Measurements from ENCODE around the gene ST6GAL2.

Gene ST6GAL2

DNA sequence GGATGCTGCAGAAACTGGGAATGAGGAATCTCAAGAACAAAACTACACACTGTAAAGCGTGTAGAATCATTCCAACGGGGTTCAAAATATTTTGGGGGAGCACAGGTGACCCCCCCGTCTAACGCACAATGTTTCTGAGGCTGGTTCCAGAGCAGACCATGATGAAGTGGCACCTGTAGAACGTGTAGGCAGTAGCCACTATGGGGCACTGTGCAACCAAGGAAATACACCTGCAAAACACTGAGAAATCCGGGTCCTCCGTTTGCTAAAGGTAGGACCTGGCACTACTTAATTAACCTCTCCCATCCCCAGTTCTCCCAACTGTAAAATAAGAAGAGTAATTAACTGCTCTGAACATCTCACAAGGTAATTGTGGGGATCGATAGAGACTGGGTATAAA is 22.6 kb downstream of the ST6GAL2 start:
- no peak for DNase-seq

DNA sequence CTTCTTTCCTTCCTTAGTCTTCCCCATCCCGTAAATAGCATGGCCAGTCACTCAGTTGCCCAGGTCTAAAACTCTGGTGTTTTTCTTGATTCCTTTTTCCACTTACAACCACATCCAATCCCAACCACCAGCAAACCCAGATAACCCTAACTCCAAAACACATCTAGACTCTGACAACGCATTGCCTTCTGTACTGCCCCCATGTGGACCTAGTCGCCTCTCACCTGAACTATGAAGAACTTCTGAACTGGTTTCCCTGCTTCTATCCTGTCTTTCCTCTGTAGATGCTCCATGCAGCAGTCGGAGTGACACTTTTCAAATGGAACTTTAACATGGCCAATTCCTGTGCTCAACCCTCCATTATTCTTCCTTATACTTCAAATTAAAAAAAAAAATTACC is 26.5 kb downstream of the ST6GAL2 start:
- DNase-seq = no peak

DNA sequence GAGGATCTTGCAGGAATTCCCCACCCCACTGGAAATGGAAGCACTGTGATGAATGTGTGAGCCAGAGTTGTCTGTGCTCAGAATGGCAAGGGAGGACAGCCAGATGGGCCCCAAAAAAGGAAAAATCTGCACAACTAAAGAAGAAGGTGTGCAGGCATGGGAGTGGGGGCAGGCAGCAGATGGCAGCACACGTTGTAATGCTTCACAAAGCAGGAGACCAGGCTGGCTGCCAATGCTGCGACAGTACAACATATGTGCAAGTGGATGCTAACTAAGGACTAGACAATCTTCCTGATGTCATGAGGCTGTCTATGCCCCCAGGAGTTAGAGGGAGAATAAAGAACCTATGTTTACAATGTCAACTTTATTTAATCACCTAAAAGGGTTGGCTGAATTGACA is 27.2 kb downstream of the ST6GAL2 start:
- DNase-seq = no peak

DNA sequence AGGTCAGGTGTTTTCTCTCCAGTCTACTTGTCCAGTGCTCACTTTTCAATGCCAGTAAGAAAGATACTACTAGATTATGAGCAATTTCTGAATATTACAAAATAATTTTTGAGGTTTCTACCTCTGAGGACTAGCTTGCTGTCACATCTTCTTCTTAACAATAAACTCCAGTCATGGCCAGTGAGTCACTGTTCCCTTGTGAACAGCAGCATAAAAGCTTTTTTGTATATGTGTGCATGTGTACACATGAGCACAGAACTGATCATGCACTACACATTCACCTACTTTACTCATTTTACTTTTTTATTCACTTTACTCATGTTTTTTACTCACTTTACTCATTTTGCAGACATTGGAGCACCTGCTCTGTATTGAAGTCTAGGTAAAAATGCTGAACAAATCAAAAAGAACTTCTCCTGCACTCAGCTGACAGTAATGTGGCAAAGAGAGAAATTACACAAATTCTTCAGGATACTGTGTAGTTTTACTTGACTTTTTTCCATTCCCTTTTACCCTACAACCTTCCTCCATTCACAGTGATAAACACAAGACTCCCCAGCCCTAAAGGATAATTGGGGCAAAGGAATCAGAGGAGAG is 28.0 kb downstream of the ST6GAL2 start:
- DNase-seq = no peak

DNA sequence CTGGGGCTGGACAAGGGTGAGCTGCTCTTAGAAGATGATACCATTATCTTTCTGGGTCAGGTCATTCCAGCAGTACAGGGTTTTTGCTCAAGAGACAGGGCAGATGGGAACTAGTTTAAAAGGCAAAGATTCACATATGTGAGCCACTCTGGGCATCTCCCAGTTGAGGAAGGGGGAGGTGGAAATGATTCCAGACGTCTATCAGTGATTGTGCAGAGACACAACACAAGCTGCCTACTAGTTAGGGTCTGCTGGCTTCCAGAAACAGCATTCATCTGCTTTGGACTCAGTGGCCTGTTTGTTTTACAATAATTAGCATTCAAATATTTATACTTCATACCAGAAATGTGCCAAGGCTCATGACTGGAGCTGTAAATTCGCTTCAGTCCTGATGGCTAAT is 32.3 kb downstream of the ST6GAL2 start:
- DNase-seq = no peak

DNA sequence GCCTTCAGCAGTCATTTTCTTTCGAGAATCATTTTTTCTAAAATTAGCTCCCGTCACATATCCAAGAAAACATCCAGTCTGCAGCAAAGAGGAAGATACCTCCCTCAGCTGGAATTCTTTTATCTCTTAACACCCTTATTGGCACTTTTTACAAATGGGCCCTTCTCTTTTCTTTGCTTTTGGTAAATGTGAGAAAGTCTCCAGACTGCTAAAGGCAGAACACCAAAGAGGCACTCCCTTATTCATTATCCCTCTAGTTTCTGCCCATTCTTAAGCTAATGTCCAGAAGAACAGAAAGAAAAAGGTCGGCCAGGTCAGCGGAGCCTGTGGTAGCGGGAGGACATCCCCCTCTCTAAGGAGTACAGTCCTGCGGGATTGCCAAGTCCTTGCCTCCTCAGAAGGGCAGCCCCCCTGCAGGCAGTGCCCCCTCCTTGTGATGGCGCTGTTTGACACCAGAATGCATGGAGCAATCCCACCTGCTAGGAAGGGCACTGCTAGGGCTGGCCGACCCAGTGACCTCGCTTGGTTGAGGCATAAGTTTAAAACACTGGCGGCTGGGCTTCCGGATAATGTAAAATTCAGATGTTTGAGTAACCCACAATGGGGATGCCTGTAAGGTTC is 34.0 kb downstream of the ST6GAL2 start:
- DNase-seq = no peak

DNA sequence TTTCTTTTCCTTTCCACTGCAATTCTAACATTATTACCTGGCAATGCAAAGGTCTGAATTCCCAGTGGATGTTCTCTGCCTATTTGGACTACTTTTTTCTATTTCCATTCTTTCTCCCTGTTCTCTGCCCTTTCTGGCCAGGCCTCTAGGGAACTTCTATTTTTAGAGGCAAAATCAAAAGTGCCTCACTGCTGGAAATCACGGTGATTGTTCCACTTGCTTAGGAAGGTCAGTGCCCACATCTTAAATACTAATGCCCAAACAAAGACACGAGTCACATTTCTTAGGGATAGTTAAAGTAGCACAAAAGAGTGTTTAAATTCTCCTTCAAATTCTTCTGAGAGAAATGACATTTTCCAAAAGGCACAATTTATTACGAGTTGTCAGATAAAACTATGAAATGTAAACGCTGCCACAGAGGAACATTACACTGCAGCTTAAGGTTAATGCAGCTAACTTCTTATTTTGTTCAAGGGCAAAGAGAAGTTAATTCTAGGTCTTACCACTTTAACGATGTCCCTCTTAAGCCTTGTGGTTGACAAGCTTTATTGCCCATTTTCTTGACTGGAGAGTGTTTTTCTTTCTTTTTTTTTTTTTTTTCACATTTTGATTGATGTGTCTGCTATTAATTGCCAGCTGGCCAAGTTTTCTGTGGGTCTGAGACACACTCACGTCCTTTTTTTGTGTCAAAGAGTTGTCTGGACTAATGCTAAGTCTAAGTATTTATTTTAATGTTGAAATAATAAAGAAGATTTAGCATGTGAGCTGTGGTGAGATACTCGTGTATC is 34.7 kb downstream of the ST6GAL2 start:
- DNase-seq = no peak

DNA sequence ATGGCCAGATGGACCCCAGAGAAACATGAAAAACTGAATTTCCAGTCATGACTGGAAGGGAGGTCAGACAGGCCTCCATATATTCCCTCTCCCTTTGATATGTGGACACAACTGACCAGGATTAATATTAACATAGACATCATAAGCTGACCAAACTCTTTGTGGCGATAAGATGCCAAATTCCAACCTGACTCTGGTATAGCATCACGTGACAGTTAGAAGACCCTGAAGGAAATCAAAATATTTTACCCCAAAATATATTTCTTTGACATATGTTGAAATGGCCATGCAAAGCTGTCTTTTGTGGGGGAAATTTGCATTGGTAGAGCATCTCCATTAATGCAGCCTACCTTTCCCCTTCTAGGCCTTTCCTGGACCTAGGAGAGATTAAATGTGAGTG is 36.7 kb downstream of the ST6GAL2 start:
- no peak for DNase-seq

DNA sequence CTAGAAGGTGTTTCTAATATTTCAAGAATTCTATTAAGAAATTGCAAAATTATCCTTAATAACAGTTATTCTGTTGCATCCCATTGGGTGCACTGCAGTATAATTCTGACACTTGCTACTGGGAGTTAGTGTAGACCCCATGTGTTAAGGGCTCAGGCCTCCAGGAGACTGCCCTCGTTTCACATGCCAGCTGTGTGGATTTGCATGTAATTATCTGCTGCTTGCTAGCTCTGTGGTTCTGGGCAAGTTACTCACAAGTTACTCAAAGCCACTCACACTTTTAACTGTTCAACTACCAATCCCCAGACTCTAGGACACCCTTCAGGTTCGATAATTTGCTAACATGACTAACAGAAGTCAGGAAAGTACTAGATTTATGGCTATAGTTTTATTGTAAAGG is 38.6 kb downstream of the ST6GAL2 start:
- DNase-seq = no peak

DNA sequence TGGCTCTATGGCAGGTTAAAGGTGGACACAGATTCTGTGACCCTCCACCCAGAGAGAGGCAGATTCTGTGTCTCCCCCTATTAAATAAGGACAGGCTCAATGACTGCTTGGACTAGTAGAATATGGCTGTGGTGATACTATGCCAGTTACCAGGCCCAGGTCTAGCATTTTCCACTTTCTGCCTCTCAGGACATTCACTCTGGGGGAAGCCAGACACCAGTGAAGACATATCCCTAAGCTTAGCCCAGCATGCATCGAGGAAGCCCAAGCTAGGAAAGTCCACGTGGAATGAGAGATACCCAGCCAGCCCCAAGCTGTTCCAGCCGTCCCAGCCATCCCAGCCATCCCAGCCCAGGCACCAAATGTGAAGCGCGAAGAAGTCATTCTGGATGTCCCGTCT is 40.3 kb downstream of the ST6GAL2 start:
- no peak for DNase-seq

DNA sequence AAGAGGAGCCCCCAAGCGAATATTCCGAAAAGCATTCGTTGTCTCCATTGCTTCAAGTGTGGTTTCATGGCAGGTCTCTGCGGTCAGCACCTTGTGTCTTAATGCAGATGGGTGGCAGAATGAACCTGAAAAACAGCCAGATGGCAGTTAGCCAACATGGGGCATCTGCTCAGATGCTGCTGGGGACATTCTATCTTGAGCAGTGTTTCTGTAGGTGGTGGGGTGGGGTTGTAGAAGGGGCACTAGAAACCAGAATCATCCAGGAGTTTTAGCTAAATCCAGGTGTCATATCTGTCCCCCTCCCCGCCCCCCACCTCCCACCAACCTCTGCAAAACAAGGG is 42.1 kb downstream of the ST6GAL2 start:
- DNase-seq = no peak

DNA sequence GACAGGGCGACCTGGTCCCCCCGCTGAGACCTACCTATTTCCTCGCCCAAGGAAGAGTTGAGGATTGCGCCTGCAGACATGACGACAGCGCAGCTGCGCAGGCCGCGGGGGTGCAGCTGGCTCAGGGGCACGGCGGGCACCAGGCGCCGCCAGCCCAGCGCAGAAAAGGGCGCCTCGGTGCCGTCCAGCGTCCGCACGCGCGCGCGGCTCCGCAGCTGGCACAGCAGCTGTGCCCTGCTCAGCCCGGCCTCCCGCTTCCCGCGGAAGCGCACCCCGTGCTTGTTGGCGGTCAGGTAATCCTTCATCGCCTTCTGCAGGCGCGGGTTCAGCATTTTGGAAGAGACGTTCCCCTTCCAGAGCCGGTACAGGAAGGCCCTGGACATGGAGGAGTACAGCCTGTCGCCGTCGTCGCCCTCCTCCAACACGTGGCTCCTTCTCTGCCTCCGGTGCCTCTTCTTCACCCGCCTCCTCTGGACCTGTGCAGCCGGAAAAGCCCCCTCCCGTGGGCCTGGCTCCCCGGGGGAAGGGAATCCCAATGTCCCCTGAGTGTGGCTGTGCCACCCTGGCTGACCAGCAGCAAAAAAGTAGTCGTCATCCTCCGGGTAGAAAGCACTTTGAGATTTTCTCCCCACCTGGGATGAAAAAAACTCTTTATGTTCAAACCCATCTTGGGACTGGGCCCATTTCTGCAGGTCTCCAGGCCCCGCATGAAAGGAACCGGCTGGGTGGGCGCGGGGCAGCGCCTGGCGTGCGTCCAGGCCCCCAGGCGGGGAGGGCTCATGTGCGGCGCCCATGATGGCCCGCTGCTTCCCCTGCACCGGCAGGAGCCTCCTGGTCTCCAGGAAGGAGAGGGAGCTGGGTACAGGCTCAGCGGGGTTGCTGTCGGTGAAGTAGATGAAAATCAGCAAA is 42.7 kb downstream of the ST6GAL2 start:
- no peak for DNase-seq

DNA sequence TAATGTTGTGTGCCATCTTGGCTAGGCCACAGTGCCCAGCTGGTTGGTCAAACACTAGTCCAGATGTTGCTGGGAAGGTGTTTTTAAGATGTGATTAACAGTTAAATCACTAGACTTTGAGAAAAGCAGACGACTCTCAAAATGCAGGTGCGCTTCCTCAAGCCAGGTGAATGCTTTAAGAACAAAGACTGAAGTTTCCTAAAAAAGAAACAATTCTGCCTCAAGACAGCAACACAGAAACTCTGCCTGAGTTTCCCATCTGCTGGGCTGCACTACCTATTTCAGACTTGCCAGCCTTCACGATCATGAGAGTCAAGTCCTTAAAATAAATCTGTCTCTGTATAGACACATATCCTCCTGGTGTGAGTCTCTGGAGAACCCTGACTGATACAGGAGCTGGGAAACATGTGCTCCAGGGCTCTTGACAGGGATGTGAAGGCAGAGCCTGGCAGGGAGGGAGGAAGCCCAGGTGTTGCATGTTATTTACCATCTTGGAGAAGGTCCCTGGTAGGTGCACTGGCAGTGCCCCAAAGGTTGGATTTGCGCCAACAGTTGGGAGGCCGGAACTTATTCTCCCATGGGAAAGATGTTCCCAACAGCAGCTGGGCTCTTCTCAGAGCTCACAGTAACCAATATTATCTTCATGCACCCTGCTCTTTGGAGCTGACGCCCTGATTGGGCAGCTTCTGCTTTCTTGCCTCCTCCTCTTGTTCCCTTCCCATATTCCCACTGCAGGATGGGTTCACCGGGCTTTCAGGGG is 43.9 kb downstream of the ST6GAL2 start:
- no peak for DNase-seq

DNA sequence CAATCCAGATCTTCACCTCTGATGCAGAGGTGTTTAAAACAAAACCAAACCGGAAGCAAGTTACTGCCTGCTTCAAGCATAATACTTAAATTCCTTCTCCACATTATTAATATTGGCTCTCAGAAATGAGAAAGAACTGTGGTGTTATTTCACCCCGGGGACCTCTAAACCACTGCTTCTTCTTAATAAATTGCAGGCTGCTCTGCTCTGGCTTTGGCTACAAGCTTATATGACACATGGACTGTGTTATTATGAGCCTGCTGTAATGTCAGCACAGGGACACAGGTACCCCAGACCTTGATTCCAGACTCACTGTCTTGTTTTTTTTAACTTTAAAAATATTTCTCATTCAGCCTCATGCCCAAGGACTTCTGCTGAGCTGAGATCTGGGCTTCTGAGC is 45.1 kb downstream of the ST6GAL2 start:
- DNase-seq = no peak

DNA sequence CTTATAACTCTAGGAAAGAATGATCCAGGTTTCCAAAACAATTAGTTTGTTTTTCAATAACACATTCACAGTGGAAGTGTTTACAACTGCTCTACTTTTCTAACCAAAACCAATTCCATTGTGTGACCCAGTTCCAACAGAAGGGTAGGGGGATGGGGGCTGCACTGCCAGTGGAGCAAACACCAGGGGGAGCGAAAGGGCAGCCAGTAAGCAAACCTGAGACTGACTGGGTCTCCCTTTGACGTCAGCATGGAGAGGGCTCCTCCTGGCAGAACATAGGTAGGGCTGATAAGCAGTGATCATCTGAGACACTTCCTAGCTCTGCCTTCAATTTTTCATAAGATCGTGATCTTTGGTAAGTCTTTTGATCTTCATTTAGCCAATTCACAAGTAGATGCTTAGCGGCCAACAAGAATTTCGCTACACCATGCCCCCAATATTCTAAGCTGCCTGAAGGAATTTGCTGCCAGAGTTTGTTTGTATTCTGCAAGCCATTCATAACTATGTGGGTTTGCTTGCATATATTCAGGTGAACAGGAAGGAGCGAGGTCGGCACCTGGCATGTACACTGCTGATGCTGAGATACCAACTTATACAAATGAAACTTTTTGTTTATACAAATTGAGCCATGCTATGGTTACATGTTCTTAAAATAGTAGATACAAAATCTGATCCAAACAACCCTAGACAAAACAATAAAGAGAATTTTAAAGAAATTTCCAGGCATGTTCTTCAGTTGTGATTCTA is 45.9 kb downstream of the ST6GAL2 start:
- DNase-seq = no peak

DNA sequence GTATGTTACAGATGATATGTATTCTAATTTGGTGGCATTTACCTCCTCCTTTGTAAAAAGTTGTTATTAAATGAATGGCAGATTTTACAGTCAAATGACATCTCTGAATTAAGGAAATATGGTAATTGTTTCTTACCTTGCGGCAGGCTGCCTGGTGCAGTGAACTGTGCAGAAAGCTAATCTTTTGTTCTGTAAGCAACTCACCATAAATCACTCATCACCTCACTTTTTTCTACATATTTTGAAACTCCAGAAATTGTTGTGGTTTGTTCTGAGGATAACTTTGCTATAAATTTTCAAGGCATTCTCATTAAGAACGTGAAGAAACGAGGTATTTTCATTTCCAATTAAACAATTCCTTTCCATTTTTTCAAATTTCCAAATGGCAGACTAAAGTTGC is 52.7 kb downstream of the ST6GAL2 start:
- no peak for DNase-seq

DNA sequence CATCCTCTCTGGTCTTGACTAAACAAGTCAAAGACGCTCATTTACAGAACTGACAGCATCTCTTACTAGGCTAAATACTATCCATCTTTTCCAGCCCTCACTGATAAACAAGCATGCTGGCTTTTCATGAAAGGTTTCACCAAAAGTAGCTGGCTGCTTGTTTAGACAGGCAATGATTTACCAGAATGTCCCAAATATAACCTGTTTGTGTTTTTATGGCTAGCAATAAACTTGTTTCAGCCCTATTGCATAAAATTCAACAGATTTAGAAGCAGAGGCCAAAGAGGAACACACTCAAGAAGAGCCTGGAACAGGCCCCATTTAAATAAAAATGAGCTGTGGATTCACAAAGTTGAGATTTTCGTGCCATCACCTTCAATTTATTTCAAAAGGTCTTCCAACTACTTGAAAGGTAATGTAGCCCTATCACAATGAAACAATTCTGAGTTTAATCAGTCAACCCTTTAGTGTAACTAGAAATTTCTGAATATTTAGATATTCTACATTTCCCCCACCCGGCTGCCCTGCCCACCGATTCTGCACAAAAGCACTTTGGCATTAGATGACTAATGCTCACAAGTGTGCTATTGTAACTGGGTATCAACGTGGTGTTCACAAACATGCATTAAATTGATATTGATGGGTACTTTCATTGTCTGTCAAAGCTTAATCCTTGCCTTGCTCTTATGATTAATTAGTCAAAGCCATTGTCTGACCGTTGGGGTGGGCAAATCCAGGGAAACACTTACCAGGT is 54.0 kb downstream of the ST6GAL2 start:
- DNase-seq = no peak

DNA sequence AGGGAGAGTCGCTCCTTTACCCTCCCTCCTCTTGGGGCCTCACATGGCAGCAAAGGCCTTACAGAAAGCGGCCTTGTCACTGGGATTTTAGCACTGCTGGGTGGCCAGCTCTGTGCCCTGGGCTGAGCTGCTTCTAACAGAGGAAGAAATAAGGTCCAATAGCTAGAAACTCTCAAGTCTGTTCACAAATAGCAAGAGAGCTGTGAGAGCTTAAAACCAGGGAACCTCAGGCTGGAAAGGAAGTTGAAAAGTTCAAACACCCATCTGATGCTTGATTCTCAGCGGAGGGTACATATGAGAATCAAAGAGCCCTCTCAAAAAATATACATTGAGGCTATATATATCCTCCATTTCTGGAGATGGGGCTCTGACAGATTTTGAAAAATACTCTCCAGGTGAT is 54.7 kb downstream of the ST6GAL2 start:
- DNase-seq = no peak

DNA sequence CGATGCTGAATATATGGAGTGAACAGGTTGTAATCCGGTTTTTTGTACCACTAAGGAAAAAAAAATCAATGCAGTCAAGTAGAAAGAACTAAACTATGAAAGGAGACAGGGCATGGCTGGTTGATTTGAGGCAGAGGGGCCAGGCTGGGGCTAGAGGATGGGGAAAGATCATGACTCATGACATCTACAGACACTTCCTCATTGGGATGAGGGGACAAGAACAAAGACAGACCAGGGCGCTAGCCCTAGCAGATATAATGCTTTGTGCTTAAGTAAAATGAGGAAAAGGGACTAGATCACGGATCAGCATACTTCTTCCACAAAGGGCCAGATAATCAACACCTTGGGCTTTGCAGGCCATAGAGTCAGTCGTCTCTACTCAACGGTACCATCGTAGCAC is 55.8 kb downstream of the ST6GAL2 start:
- DNase-seq = no peak

DNA sequence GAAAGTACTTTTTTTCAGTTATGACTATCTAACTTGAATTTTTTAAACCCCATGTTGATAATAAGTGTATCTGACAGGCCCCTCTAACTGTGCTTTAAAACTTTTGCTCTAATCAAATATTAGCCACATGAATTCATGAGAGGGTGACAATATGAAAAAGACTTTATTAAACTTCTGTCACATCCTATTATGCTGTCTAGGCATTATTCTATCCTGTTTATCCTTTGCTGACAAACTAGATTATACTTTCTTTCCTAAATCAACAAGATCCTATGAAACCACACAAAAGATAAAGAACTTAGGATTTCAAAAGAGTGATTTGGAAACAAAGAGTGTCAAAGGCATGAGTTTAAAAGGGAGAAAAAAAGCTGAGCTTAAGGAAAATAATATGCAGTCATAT is 57.8 kb downstream of the ST6GAL2 start:
- no peak for DNase-seq

DNA sequence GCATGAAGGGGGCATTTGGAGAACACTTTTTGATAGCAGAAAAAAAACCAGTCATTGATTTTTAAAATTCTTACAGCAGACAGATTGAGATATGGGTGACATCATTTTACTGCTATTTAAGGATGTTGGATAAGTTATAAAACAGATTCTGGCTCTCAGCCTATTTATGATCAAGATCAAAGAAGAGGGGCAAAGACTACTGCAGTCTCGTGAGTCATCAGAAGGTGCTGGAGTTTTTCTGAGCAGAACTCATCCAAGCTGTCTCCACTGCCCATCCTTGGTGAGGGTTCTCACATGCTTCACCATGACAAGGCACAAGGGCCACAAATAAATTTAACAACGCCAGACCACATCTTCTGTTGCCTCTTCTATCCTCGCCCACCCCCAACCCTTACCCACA is 58.8 kb downstream of the ST6GAL2 start:
- DNase-seq = no peak

All from activated CD4-positive, alpha-beta T cell treated with anti-CD3 and anti-CD28 coated beads for 48 hours (primary cell).